Activated CD8-positive, alpha-beta memory T cell treated with anti-CD3 and anti-CD28 coated beads for 4 hours (primary cell): Measurements from ENCODE around the gene ST14.
"Not testable (repeated sequence)": the region's sequence is repeated elsewhere in the genome, so short reads cannot be mapped to it uniquely, and the experiment has no call there.

ENCODE experiments used
- DNase-seq, 2 donors: peaks; one replicate each; pipeline ENCODE4 v3.0.0-alpha.2; 2020; ENCODE audit warnings: low read depth in 2 of 2

ST14 gene

GRCh38 chr11:130163346-130164220 lies 4.0 kb downstream of the ST14 start:
- DNase-seq: no peak

GRCh38 chr11:130164221-130164570 lies 4.6 kb downstream of the ST14 start:
- DNase-seq: no peak

- DNase-seq: no peak
These were observed 6.2 kb downstream of the ST14 start for GRCh38 chr11:130165601-130166456.

GRCh38 chr11:130166457-130166784 lies 6.8 kb downstream of the ST14 start:
- DNase-seq: no peak

- no peak for DNase-seq
These were observed 7.6 kb downstream of the ST14 start for GRCh38 chr11:130167146-130167545.

- no peak for DNase-seq
These were observed 8.5 kb downstream of the ST14 start for GRCh38 chr11:130168105-130168504.

- DNase-seq: no peak
These were observed 10.8 kb downstream of the ST14 start for GRCh38 chr11:130170345-130170744.

GRCh38 chr11:130171534-130171933 lies 12.0 kb downstream of the ST14 start:
- no peak for DNase-seq

GRCh38 chr11:130172001-130172400 lies 12.4 kb downstream of the ST14 start:
- DNase-seq: not testable (repeated sequence)

GRCh38 chr11:130174642-130175041 lies 15.1 kb downstream of the ST14 start:
- no peak for DNase-seq

- DNase-seq: no peak
These were observed 16.3 kb downstream of the ST14 start for GRCh38 chr11:130175898-130176297.

GRCh38 chr11:130177782-130178181 lies 18.2 kb downstream of the ST14 start:
- no peak for DNase-seq

- DNase-seq: no peak
These were observed 19.1 kb downstream of the ST14 start for GRCh38 chr11:130178441-130179339.

- no peak for DNase-seq
These were observed 20.1 kb downstream of the ST14 start for GRCh38 chr11:130179396-130180306.

GRCh38 chr11:130180491-130180890 lies 20.9 kb downstream of the ST14 start:
- no peak for DNase-seq

GRCh38 chr11:130180896-130181294 lies 21.3 kb downstream of the ST14 start:
- DNase-seq: no peak

GRCh38 chr11:130181295-130182272 lies 22.0 kb downstream of the ST14 start:
- DNase-seq: no peak

GRCh38 chr11:130183878-130184610 lies 24.5 kb downstream of the ST14 start:
- no peak for DNase-seq

- no peak for DNase-seq
These were observed 27.5 kb downstream of the ST14 start for GRCh38 chr11:130187096-130187495.
